HUES64 (cell line): ENCODE data around the gene SCGB3A2.
A peak's percentile ranks its signal among the peaks of the same experiment; 100 is the strongest.
"Not testable (repeated sequence)": the region's sequence is repeated elsewhere in the genome, so short reads cannot be mapped to it uniquely, and the experiment has no call there.

Source experiments
- H3K27ac ChIP-seq: 2 replicates; pipeline ENCODE4 v1.7.0; 2013; ENCODE audit warnings: low read depth, low read length, inconsistent platforms
- H3K27me3 ChIP-seq: 2 replicates; pipeline ENCODE4 v1.6.1; 2013; ENCODE audit warnings: mild to moderate bottlenecking, low read length; ENCODE audit not compliant: insufficient read depth
- H3K36me3 ChIP-seq: 2 replicates; pipeline ENCODE4 v1.6.1; 2013; ENCODE audit warnings: mild to moderate bottlenecking, low read length; ENCODE audit not compliant: insufficient read depth
- H3K4me1 ChIP-seq: 2 replicates; pipeline ENCODE4 v1.6.1; 2013; ENCODE audit warnings: mild to moderate bottlenecking, low read length, moderate library complexity; ENCODE audit not compliant: insufficient read depth
- H3K4me3 ChIP-seq: 2 replicates; pipeline ENCODE4 v1.5.1; 2013; ENCODE audit warnings: mild to moderate bottlenecking, low read length, moderate library complexity
- H3K9ac ChIP-seq: 2 replicates; pipeline ENCODE4 v1.6.1; 2013; ENCODE audit warnings: mild to moderate bottlenecking, low read depth, low read length
- H3K9me3 ChIP-seq: 2 replicates; pipeline ENCODE4 v1.6.1; 2013; ENCODE audit warnings: low read depth, low read length; ENCODE audit not compliant: insufficient read depth
- whole genome bisulfite sequencing: fragments of 150-250, 120-280 bp; methylation state at CpG from one replicate; pipeline ENCODE4 v1.1.7; 2013; ENCODE audit warnings: missing lambda C conversion rate; 5-methylcytosine and 5-hydroxymethylcytosine counted together

SCGB3A2 gene

DNA sequence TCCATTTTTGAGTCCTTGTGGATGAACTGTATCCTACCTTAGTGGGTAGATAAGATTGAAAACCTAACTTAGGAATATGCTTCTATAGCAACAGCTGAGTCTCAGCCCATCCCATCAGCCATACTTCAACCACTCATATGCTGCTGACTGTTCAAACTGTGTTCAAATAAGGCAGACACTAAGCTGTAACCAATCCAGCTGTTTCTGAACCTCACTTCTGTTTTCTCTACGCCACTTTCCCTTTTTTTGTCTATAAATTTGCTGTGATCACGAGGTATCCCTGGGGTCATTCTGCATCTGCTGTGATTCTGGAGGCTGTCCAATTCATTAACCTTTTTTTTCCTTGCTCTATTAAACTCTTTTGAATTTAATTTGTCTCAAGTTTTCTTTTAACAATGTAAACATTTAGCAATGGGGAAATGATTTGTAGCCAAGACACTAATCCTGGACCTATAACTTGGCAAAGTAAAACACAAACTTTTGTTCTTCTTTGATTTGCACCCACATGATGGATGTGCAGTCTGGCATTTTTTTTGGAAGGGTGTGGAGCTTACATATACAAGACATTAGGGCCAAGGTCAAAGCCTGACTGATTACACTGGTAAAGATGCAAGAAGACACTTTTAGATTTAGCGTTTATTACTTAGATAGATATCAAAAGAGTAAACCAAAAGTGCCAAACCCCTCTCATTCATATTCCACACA lies 14.9 kb upstream of the SCGB3A2 start:
- H3K27ac ChIP-seq, result peak overlapping the region; percentile 69; the same call in 1 of the 2 replicates
- H3K27me3 ChIP-seq, result no peaks in the 10 kb centered on the region
- peaks cover 58% of the 10 kb centered on the region for H3K4me1 ChIP-seq
- H3K9ac ChIP-seq, result no peak overlapping the region
- 96% methylated on average over 3 of the region's 3 CpGs for WGBS
- no peak overlapping the region for H3K4me3 ChIP-seq
- no peaks in the 10 kb centered on the region for H3K9me3 ChIP-seq
- H3K36me3 ChIP-seq, result peaks cover 42% of the 10 kb centered on the region

DNA sequence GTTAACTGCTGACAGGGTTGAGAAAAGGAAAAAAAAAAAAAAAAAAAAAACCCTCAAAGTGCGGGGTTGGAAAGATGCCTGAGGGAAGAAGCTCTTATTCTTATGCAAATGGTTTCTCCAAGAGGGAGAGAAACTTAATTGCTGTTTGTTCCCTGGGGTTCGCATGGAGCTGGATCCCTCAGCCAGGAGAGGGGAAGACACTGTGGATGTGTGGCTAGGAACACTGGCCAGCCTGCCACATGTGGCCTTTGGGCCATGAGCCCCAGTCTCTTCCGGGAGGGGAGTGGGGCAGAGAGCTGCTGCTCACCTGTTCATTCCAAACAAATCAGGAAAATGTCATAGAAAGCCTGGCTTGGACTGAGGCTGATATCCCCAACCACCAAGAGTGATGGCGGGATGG lies 9.4 kb upstream of the SCGB3A2 start:
- WGBS, result 3% methylated on average over 4 of the region's 4 CpGs

DNA sequence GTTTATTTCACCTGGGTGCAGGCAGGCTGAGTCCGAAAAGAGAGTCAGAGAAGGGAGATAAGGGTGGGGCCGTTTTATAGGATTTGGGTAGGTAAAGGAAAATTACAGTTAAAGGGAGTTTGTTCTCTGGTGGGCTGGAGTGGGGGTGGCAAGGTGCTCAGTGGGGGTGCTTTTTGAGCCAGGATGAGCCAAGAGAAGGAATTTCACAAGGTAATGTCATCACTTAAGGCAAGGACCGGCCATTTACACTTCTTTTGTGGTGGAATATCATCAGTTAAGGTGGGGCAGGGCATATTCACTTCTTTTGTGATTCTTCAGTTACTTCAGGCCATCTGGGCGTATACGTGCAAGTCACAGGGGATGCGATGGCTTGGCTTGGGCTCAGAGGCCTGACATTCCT lies 8.6 kb upstream of the SCGB3A2 start:
- peaks cover 37% of the 10 kb centered on the region for H3K36me3 ChIP-seq
- not testable (repeated sequence) for H3K9me3 ChIP-seq, H3K27me3 ChIP-seq
- H3K4me1 ChIP-seq, result peaks cover 20% of the 10 kb centered on the region
- peak overlapping the region; percentile 41 for H3K4me3 ChIP-seq
- WGBS, result 8% methylated on average over 3 of the region's 6 CpGs
- H3K9ac ChIP-seq, result peak overlapping the region; percentile 87
- H3K27ac ChIP-seq, result peak overlapping the region; percentile 99

More for the DNA sequence above, 9.4 kb upstream of the SCGB3A2 start:
- H3K4me3 ChIP-seq, result peak overlapping the region; percentile 41
- H3K9ac ChIP-seq, result peak overlapping the region; percentile 87
- peaks cover 8% of the 10 kb centered on the region; the same call in 1 of the 2 replicates for H3K27me3 ChIP-seq
- H3K27ac ChIP-seq, result peak overlapping the region; percentile 99
- peaks cover 21% of the 10 kb centered on the region for H3K4me1 ChIP-seq
- no peaks in the 10 kb centered on the region for H3K9me3 ChIP-seq
- peaks cover 44% of the 10 kb centered on the region for H3K36me3 ChIP-seq

DNA sequence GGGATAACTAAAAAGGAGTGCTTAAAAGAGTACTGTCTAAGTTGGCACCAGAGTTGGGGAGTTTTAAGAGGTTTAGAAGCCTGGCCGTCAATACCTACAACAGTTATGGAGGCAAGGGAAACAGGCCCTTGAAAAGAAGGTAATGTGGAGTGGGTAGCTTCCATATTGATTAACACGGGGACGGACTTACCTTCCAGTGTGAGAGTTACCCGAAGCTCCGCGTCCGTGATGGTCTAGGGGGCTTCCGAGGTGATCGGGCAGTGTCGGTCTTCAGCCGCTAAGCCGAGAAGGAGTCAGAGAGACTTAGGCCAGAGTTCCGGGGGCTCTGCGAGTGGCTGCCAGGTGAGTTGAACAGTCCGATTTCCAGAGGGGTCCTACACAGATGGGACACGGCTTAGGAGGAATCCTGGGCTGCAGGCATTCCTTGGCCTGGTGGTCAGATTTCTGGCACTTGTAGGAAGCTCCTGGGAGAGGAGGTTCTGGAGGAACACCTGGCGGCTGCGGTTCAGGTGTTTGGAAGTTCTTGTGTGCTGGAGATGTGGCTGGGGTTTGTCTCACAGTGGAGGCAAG lies 6.4 kb upstream of the SCGB3A2 start:
- 3% methylated on average over 18 of the region's 18 CpGs for WGBS
- Histone ChIP-seq H3K4me1 (peaks cover 40% of the 10 kb centered on the region), H3K27ac (peak overlapping the region; percentile 98), H3K36me3 (peaks cover 35% of the 10 kb centered on the region), H3K9ac (peak overlapping the region; percentile 97), H3K4me3 (peak overlapping the region; percentile 88)
- not testable (repeated sequence) for H3K9me3 ChIP-seq, H3K27me3 ChIP-seq

DNA sequence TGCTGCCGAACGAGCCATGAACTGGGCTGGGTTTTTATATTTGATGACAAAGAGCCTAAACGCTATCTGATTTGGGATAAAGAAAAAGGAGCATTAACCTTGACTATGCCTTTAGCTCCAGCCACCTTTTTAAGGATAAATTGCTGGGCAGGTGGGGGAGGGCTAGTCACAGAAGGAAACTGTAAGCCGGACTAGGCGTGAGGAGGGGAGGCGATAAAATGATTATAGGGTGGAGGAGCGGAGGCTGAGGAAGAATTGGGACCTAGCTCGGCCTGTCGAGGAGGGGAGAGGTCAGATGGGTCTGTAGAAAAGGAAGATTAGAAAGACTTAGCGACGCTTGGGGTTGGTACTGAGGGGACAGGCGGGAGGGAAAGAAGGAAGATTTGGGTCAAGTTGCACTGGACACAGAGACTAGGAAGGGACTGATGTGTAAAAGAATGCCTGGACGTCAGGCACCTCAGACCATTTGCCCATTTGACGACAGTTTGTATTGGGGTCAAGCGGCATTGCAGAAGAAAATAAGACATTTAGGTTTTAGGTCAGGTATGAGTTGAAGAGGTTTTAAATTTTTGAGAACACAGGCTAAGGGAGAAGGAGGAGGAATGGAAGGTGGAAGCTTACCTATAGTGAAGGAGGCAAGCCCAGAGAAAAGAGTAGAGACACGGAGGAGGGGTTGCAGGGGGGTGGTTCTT lies 5.6 kb upstream of the SCGB3A2 start:
- peak overlapping the region; percentile 98 for H3K27ac ChIP-seq
- H3K9ac ChIP-seq, result peak overlapping the region; percentile 98
- peak overlapping the region; percentile 88 for H3K4me3 ChIP-seq
- H3K9me3 ChIP-seq, H3K27me3 ChIP-seq: not testable (repeated sequence)
- H3K4me1 ChIP-seq, result peaks cover 42% of the 10 kb centered on the region
- 1% methylated on average over 16 of the region's 16 CpGs for WGBS
- peaks cover 29% of the 10 kb centered on the region for H3K36me3 ChIP-seq

DNA sequence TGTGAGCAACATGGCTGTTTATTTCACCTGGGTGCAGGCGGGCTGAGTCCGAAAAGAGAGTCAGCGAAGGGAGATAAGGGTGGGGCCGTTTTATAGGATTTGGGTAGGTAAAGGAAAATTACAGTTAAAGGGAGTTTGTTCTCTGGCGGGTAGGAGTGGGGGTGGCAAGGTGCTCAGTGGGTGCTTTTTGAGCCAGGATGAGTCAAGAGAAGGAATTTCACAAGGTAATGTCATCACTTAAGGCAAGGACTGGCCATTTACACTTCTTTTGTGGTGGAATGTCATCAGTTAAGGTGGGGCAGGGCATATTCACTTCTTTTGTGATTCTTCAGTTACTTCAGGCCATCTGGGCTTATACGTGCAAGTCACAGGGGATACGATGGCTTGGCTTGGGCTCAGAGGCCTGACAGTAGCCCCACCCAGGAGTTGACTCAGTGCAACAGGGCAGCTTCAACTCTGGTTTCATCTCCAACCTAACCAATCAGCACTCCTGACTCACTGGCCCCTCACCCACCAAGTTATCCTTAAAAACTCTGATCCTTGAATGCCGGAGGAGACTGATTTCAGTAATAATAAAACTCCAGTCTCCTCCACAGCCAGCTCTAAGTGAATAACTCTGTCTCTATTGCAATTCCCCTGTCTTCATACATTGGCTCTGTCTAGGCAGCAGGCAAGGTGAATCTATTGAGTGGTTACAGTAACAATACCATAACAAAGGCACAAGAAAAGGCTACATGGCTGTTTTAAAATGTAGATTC lies 4.2 kb upstream of the SCGB3A2 start:
- not testable (repeated sequence) for H3K27me3 ChIP-seq, H3K9me3 ChIP-seq
- Histone ChIP-seq H3K36me3 (peaks cover 22% of the 10 kb centered on the region), H3K27ac (peak overlapping the region; percentile 98), H3K4me1 (peaks cover 42% of the 10 kb centered on the region), H3K4me3 (peak overlapping the region; percentile 88), H3K9ac (peak overlapping the region; percentile 98)
- WGBS, result 3% methylated on average over 8 of the region's 8 CpGs

DNA sequence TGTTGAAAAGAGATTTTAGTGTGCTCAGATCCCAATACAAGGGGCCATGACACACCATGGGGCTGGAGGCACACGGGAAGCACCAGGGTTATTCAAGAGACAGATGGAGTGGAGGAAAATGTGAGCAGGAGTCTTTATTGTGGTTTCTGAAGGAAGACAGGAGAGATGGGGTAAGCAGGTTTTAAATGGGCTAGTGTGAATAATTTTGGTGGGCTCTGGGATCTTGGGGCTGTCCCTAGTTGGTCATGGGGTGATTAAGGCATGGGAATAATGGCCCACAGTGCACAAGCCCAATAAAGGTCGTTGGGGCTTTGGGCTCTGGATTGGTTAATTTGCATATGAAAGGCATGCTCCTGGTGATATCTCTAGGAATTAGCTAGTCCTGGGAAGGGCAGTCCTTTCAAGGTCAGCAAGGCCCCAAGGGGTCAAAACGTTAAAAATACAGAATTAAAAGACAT lies 3.6 kb upstream of the SCGB3A2 start:
- peaks cover 37% of the 10 kb centered on the region for H3K4me1 ChIP-seq
- peak overlapping the region; percentile 98 for H3K27ac ChIP-seq
- H3K9ac ChIP-seq, result peak overlapping the region; percentile 67
- H3K9me3 ChIP-seq, result no peaks in the 10 kb centered on the region
- H3K36me3 ChIP-seq, result peaks cover 17% of the 10 kb centered on the region
- 2% methylated on average over 3 of the region's 3 CpGs for WGBS
- H3K27me3 ChIP-seq, result peaks cover 8% of the 10 kb centered on the region; the same call in 1 of the 2 replicates
- peak overlapping the region; percentile 88 for H3K4me3 ChIP-seq

DNA sequence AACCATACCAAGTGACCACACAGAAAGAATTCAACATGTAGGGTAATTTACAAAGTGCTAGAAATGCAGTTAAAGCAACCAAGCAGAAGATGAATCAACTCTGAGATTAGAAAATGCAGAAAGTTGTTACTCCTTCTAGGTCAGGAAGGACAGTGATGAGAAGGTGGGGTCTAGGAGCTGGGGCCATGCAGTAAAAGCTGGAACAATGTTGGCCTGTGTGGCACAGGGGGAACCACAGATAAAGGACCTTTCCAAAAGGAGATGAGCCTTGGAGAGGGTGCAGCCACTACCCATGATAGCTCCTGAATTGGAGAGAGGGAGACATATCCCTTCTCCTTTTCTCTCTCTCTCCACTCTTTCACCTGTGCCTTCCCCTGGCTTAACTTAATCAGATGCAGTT lies 2.4 kb upstream of the SCGB3A2 start:
- Histone ChIP-seq H3K9ac (no peak overlapping the region), H3K9me3 (no peaks in the 10 kb centered on the region), H3K27me3 (peaks cover 8% of the 10 kb centered on the region; the same call in 1 of the 2 replicates), H3K27ac (peak overlapping the region; percentile 98), H3K4me3 (no peak overlapping the region), H3K36me3 (peaks cover 11% of the 10 kb centered on the region), H3K4me1 (peaks cover 37% of the 10 kb centered on the region)

DNA sequence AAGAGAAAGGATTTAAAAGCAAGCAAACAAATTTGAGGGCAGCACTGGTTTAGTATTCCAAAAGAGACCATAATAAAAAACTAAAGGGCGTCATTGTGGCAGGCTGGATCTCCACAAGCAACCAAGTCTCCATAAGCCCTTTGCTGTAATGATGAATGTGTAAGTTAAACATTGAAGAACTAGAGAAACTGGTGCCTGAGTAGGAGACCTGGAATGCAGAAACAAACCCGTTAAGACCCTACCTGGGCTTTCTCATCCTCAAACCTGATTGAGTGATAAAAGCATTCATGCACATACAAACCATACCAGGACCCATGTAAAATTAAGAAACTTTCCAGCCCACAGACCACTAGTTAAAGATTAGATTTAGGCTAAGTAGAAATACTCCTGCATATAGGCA lies 1.9 kb upstream of the SCGB3A2 start:
- Histone ChIP-seq H3K4me3 (no peak overlapping the region), H3K9ac (no peak overlapping the region), H3K9me3 (no peaks in the 10 kb centered on the region), H3K27ac (peak overlapping the region; percentile 98), H3K27me3 (peaks cover 8% of the 10 kb centered on the region; the same call in 1 of the 2 replicates), H3K36me3 (peaks cover 9% of the 10 kb centered on the region), H3K4me1 (peaks cover 37% of the 10 kb centered on the region)
- WGBS, result 74% methylated on average over 2 of the region's 2 CpGs

DNA sequence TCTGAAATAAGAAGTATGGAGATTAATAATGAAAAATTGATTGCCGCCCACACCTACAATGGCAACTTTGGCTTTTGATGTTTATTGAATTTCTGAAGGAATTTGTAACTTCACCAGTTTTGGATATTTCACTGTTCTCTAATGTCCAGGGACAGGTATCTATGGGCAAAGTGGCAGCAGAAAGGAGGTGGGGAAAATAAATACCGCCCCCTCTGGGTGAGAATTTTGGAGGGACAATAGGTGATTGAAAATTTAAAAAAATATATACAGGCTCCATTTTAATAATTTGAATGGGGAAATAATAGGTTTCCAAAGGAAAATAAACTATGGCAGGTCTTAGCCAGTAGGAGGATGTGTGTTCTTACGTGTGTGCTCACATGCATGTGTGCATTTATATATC lies 1.3 kb downstream of the SCGB3A2 start:
- 99% methylated on average over 3 of the region's 3 CpGs for WGBS
- Histone ChIP-seq H3K27ac (no peak overlapping the region), H3K27me3 (no peaks in the 10 kb centered on the region), H3K4me1 (peaks cover 39% of the 10 kb centered on the region), H3K4me3 (no peak overlapping the region), H3K9ac (no peak overlapping the region), H3K9me3 (no peaks in the 10 kb centered on the region), H3K36me3 (peaks cover 7% of the 10 kb centered on the region; the same call in 1 of the 2 replicates)
